ENCODE data around the gene FOXR1. TPM values are rescaled to one million over a fixed set of nuclear protein-coding genes. Genes with fewer than 3 reads are reported as not detected.

FOXR1 gene
- total RNA-seq, 1 donor = not detected

DNA sequence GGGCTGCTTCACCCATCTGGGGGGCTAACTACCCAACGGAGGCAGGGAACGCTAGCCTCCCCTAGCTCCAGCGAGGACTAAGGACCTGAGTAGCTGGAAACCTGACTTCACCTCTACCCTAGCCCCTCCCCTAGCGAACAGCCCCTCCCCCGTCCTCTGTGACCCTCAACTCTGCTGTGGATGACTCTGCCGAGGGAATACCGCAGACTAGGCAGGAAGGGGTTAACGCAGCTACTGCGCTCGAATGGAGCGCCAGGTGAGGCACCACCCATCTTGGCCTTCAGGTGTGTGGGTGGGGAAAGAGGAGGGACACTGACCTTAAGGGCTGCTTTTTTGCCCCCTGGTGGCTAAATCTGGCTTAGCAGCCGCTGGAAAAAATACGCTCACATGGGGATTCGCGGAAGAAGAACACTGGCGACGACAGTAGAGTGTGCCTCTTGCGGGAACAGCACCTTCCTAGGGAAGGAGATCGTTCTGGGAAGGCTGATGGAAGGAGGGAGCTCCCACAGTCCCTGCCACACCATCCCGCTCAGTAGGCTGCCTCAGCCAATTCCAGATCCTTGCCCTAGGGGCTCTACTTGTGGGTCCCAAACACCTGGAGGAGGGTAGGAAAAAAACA, 41.4 kb upstream of the FOXR1 start:
- TF ChIP-seq, protein P1, sequence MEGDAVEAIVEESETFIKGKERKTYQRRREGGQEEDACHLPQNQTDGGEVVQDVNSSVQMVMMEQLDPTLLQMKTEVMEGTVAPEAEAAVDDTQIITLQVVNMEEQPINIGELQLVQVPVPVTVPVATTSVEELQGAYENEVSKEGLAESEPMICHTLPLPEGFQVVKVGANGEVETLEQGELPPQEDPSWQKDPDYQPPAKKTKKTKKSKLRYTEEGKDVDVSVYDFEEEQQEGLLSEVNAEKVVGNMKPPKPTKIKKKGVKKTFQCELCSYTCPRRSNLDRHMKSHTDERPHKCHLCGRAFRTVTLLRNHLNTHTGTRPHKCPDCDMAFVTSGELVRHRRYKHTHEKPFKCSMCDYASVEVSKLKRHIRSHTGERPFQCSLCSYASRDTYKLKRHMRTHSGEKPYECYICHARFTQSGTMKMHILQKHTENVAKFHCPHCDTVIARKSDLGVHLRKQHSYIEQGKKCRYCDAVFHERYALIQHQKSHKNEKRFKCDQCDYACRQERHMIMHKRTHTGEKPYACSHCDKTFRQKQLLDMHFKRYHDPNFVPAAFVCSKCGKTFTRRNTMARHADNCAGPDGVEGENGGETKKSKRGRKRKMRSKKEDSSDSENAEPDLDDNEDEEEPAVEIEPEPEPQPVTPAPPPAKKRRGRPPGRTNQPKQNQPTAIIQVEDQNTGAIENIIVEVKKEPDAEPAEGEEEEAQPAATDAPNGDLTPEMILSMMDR (IDR thresholded peaks at IDR 0.05; ENCODE audit: extremely low read depth, low read depth, low read length) = peak; percentile 95
- DNase-seq (ENCODE audit: insufficient read length, low spot score, missing footprints) = peak; percentile 91
- peak overlapping the region; percentile 75 for H2AFZ ChIP-seq (ENCODE audit: low read length)
- peaks cover 24% of the 10 kb centered on the region for H3K4me1 ChIP-seq (ENCODE audit: insufficient read depth, low read length)
- H3K4me3 ChIP-seq (ENCODE audit: insufficient read depth, low read length) = peak overlapping the region; percentile 71
- peak overlapping the region; percentile 80 for H3K4me2 ChIP-seq (ENCODE audit: insufficient read depth, low read length)
- peaks cover 2% of the 10 kb centered on the region for H3K79me2 ChIP-seq (ENCODE audit: insufficient read depth, low read length)
- no peak overlapping the region for H3K27ac ChIP-seq (ENCODE audit: low read depth, low read length)
- H3K27me3 ChIP-seq (ENCODE audit: insufficient read depth, low read length) = peaks cover 8% of the 10 kb centered on the region
- H4K20me1 ChIP-seq (ENCODE audit: insufficient read depth, low read length) = no peaks in the 10 kb centered on the region
- no peaks in the 10 kb centered on the region for H3K36me3 ChIP-seq (ENCODE audit: insufficient read depth, low read length)
- no peaks in the 10 kb centered on the region for H3K9me3 ChIP-seq (ENCODE audit: low read depth, low read length)

DNA sequence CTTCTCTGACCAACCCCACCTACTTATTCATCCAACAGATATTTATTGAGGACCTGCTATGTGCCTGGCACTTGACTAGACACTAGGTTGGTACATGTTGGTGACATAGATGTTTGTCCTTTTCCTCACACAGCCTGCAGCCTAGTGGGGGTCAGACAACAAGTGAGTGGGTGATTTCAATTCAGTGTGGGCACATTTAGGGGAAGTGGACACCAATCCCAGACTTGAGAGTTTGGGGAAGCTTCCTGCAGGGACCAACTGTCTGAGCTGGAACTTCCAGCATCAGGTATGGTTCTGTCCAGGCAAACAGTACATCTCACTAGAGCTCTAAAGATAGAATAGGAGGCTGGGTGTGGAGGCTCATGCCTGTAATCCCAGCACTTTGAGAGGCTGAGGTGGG, 40.0 kb upstream of the FOXR1 start:
- TF ChIP-seq, protein P1 (IDR thresholded peaks at IDR 0.05; ENCODE audit: extremely low read depth, low read depth, low read length) = no peak
- Histone ChIP-seq H3K36me3 (ENCODE audit: insufficient read depth, low read length) (no peaks in the 10 kb centered on the region), H3K4me2 (ENCODE audit: insufficient read depth, low read length) (no peak overlapping the region), H3K4me1 (ENCODE audit: insufficient read depth, low read length) (peaks cover 19% of the 10 kb centered on the region), H4K20me1 (ENCODE audit: insufficient read depth, low read length) (no peaks in the 10 kb centered on the region), H3K9me3 (ENCODE audit: low read depth, low read length) (no peaks in the 10 kb centered on the region), H3K79me2 (ENCODE audit: insufficient read depth, low read length) (no peaks in the 10 kb centered on the region), H2AFZ (ENCODE audit: low read length) (no peak overlapping the region), H3K27me3 (ENCODE audit: insufficient read depth, low read length) (peaks cover 8% of the 10 kb centered on the region), H3K4me3 (ENCODE audit: insufficient read depth, low read length) (no peak overlapping the region), H3K27ac (ENCODE audit: low read depth, low read length) (no peak overlapping the region)
- DNase-seq (ENCODE audit: insufficient read length, low spot score, missing footprints) = no peak

GRCh38 chr11:118933486-118933885, 38.1 kb upstream of the FOXR1 start:
- Histone ChIP-seq H3K4me2 (ENCODE audit: insufficient read depth, low read length) (no peak overlapping the region), H4K20me1 (ENCODE audit: insufficient read depth, low read length) (no peaks in the 10 kb centered on the region), H2AFZ (ENCODE audit: low read length) (peak overlapping the region; percentile 50), H3K4me3 (ENCODE audit: insufficient read depth, low read length) (no peak overlapping the region), H3K27me3 (ENCODE audit: insufficient read depth, low read length) (peaks cover 8% of the 10 kb centered on the region), H3K4me1 (ENCODE audit: insufficient read depth, low read length) (peaks cover 11% of the 10 kb centered on the region), H3K79me2 (ENCODE audit: insufficient read depth, low read length) (no peaks in the 10 kb centered on the region), H3K36me3 (ENCODE audit: insufficient read depth, low read length) (no peaks in the 10 kb centered on the region), H3K9me3 (ENCODE audit: low read depth, low read length) (no peaks in the 10 kb centered on the region), H3K27ac (ENCODE audit: low read depth, low read length) (no peak overlapping the region)
- peak; percentile 71 for DNase-seq (ENCODE audit: insufficient read length, low spot score, missing footprints)
- TF ChIP-seq, protein P1 (IDR thresholded peaks at IDR 0.05; ENCODE audit: extremely low read depth, low read depth, low read length) = no peak

GRCh38 chr11:118935376-118935775, 36.2 kb upstream of the FOXR1 start:
- TF ChIP-seq, protein P1 (IDR thresholded peaks at IDR 0.05; ENCODE audit: extremely low read depth, low read depth, low read length) = no peak
- Histone ChIP-seq H3K4me3 (ENCODE audit: insufficient read depth, low read length) (no peak overlapping the region), H3K4me2 (ENCODE audit: insufficient read depth, low read length) (no peak overlapping the region), H3K36me3 (ENCODE audit: insufficient read depth, low read length) (no peaks in the 10 kb centered on the region), H2AFZ (ENCODE audit: low read length) (no peak overlapping the region), H3K27me3 (ENCODE audit: insufficient read depth, low read length) (peaks cover 8% of the 10 kb centered on the region), H3K79me2 (ENCODE audit: insufficient read depth, low read length) (no peaks in the 10 kb centered on the region), H3K9me3 (ENCODE audit: low read depth, low read length) (no peaks in the 10 kb centered on the region), H3K4me1 (ENCODE audit: insufficient read depth, low read length) (peaks cover 7% of the 10 kb centered on the region), H3K27ac (ENCODE audit: low read depth, low read length) (no peak overlapping the region), H4K20me1 (ENCODE audit: insufficient read depth, low read length) (peaks cover 4% of the 10 kb centered on the region)
- no peak for DNase-seq (ENCODE audit: insufficient read length, low spot score, missing footprints)

Measured in osteoblast (primary cell).